NB4 (cell line): ENCODE results near the gene TRIML2.

Source experiments
- DNase-seq: peaks from one replicate; pipeline ENCODE4 v3.0.0; 2010; ENCODE audit warnings: low read depth
- H3K4me3 ChIP-seq: one replicate; pipeline ENCODE4 v1.5.1; 2011; ENCODE audit warnings: mild to moderate bottlenecking, low read depth, low read length, moderate library complexity
- MAX ChIP-seq: IDR thresholded peaks from 2 replicates; pipeline ENCODE4 v1.6.1; 2011; ENCODE audit warnings: low read depth, low read length
- MYC ChIP-seq: IDR thresholded peaks from 2 replicates; pipeline ENCODE4 v1.6.1; 2011; ENCODE audit warnings: low read depth, low read length
- POLR2A ChIP-seq: IDR thresholded peaks from 2 replicates; pipeline ENCODE4 v1.6.1; 2011; ENCODE audit warnings: mild to moderate bottlenecking; ENCODE audit not compliant: insufficient read length; ENCODE audit errors: extremely low read depth
- TF ChIP-seq, protein P1 (sequence below): IDR thresholded peaks from one replicate; pipeline ENCODE4 v1.5.1; 2012; ENCODE audit warnings: low read depth, low read length

TRIML2 gene

GRCh38 chr4:188130355-188130754 is 21.0 kb upstream of the TRIML2 start:
- H3K4me3 ChIP-seq: no peak overlapping the region
- no peak for TF ChIP-seq MYC
- TF ChIP-seq POLR2A: no peak
- TF ChIP-seq MAX: no peak
- TF ChIP-seq, protein P1, sequence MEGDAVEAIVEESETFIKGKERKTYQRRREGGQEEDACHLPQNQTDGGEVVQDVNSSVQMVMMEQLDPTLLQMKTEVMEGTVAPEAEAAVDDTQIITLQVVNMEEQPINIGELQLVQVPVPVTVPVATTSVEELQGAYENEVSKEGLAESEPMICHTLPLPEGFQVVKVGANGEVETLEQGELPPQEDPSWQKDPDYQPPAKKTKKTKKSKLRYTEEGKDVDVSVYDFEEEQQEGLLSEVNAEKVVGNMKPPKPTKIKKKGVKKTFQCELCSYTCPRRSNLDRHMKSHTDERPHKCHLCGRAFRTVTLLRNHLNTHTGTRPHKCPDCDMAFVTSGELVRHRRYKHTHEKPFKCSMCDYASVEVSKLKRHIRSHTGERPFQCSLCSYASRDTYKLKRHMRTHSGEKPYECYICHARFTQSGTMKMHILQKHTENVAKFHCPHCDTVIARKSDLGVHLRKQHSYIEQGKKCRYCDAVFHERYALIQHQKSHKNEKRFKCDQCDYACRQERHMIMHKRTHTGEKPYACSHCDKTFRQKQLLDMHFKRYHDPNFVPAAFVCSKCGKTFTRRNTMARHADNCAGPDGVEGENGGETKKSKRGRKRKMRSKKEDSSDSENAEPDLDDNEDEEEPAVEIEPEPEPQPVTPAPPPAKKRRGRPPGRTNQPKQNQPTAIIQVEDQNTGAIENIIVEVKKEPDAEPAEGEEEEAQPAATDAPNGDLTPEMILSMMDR: no peak
- no peak for DNase-seq

- H3K4me3 ChIP-seq: no peak overlapping the region
- DNase-seq: no peak
- TF ChIP-seq MAX (no peak), POLR2A (no peak), MYC (no peak)
- TF ChIP-seq, protein P1: no peak
Observed at GRCh38 chr4:188127214-188127874, 17.9 kb upstream of the TRIML2 start.

DNA sequence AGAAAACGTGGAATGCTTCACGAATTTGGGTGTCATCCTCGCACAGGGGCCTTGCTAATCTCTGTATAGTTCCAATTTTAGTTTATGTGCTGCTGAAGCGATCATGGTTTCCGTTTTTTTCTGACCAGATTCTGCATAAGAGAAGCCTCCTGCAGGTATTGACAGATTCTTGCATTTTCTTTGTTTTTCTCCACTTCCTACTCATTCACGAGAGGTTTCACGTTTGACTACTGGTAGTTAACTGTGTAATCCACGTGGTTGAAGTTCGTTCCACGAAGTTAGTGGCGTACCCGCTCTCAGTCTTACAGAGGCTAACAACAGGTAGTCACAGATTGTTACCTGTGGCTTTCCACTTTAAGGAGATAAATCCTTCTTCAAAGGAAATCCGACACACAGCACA is 12.1 kb upstream of the TRIML2 start:
- TF ChIP-seq, protein P1: no peak
- no peak for TF ChIP-seq MAX
- TF ChIP-seq MYC: no peak
- no peak for TF ChIP-seq POLR2A
- no peak for DNase-seq
- no peak overlapping the region for H3K4me3 ChIP-seq

GRCh38 chr4:188117631-188118324 is 8.4 kb upstream of the TRIML2 start:
- DNase-seq: no peak
- H3K4me3 ChIP-seq: no peak overlapping the region
- TF ChIP-seq, protein P1: no peak
- TF ChIP-seq POLR2A: no peak
- no peak for TF ChIP-seq MAX
- TF ChIP-seq MYC: no peak

DNA sequence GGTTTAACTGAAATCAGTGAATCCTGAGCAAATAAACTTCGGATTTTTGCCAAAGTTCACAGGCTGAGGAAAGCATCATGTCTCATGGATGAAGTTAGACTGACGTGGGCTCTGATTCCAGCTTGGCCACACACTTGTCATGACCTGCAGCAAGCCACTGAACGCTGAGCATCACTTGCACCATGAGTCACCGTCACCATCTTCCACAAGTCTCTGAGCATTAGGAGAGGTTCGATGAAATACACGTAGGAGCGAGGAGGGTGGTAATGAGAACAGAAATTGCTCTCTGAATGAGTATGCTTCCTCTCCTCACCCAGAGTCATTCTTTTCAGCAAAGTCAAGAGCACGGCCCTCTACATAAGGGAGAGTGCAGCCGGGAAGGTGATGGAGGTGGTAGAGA is 3.8 kb upstream of the TRIML2 start:
- no peak for TF ChIP-seq MAX
- TF ChIP-seq, protein P1: no peak
- TF ChIP-seq MYC: no peak
- no peak for TF ChIP-seq POLR2A
- DNase-seq: no peak

More for the DNA sequence above, 3.8 kb upstream of the TRIML2 start:
- H3K4me3 ChIP-seq: no peak overlapping the region
